GM12801 (cell line): ENCODE data around the gene IL36RN.

Experiments used
- TF ChIP-seq, protein P1 (sequence below): IDR thresholded peaks from one replicate; pipeline ENCODE4 v1.5.1; 2011; ENCODE audit warnings: control low read depth; ENCODE audit not compliant: insufficient read length; ENCODE audit errors: extremely low read depth

Gene IL36RN

DNA sequence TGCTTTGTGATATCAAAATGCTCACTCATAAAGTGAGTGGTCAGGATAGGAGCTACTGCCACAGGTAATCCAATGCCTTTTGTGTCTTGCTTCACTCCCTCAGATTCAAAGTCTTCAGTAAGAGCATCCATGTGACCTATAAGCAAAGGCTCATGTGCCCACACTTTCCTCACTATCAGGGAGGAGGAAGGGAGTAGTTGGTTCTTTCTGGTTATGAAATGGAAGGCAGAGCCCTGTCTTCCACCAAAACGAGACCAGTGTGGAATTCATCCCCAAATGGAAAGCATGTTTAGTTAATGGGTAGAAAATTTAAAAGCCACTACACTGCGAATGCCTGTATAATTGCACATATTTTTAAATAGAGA is 34.6 kb downstream of the IL36RN start:
- TF ChIP-seq, protein P1, sequence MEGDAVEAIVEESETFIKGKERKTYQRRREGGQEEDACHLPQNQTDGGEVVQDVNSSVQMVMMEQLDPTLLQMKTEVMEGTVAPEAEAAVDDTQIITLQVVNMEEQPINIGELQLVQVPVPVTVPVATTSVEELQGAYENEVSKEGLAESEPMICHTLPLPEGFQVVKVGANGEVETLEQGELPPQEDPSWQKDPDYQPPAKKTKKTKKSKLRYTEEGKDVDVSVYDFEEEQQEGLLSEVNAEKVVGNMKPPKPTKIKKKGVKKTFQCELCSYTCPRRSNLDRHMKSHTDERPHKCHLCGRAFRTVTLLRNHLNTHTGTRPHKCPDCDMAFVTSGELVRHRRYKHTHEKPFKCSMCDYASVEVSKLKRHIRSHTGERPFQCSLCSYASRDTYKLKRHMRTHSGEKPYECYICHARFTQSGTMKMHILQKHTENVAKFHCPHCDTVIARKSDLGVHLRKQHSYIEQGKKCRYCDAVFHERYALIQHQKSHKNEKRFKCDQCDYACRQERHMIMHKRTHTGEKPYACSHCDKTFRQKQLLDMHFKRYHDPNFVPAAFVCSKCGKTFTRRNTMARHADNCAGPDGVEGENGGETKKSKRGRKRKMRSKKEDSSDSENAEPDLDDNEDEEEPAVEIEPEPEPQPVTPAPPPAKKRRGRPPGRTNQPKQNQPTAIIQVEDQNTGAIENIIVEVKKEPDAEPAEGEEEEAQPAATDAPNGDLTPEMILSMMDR = no peak

GRCh38 chr2:113098041-113098440 is 39.0 kb downstream of the IL36RN start:
- TF ChIP-seq, protein P1 = no peak

- TF ChIP-seq, protein P1 = no peak
Measured at GRCh38 chr2:113098532-113098931, 39.5 kb downstream of the IL36RN start.

DNA sequence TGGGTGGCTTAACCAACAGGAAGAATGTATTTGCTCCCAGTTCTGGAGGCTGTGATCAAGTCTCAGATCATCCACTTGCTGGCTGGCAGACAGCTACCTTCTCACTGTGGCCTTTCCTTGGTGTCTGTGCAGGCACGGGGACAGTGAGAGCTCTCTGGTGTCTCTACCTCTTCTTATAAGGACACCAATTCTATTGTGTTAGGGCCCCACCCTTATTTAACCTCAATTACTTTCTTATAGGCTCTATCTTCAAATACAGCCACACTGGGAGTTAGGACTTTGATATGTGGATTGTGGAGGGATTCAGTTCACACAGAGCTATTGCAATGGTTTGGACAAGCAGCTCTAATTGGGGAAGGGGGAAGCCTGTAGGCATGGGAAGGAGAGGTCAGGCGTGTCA is 43.1 kb downstream of the IL36RN start:
- TF ChIP-seq, protein P1 = no peak

- TF ChIP-seq, protein P1 = no peak
Measured at GRCh38 chr2:113103277-113103676, 44.3 kb downstream of the IL36RN start.

DNA sequence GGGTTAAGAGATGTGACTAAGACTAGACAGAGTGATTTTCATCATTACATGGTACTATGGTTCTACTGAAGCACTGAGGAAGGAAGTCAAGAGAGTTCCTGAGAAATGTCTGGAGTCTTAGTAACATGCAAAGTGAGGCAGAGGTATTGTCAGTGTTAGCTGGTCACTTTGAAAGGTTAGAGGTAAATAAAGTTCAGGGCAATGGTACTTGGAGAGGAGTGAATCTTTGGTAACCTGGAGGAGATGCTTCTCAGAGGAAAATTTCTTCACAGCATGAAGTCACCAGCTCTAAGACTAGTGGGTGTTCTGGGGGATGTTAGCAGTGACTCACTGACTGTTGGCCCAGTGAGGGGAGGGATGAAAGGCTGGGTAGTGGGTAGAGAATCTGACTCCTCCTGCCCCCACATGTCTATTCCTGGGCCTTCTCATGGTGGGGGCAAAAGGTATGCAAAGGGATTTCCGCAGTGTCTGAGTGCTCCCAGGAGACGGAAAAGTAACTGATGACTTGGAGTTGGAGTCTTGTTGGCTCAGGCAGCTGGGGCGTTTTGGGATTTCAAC is 45.1 kb downstream of the IL36RN start:
- TF ChIP-seq, protein P1 = no peak

DNA sequence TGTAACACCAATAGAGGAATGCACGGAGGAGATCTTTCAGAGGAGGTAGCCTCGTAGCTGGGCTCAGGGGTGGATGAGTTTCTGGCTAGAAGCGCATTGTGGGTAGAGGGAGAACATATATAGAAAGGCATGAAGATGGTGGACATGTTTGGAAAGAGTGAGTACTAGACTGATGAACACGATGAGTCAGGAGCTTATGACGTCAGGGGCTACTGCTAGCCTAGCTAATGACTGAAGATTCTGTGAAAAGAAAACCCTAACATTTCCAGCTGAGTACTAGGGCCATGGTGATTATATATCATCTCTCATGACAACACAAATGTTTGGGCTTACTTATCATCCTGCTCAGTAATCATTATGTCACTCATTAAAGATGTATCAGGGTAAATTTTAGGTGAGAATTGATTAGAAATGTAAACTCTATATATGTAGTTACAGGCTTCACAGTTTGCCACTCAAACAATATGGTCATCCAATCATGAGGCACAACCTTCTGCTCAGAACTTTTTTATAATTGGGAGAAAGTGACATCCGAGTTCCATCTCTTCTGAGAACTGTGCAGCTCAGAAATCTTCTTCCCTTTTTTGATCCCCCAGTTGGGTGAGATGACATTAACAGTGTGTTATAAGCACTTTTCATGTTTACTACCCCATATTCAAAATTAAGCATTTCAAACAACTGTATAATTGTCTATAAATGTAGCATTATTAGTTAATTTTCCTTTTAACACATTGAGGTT is 46.2 kb downstream of the IL36RN start:
- TF ChIP-seq, protein P1 = no peak

- TF ChIP-seq, protein P1 = no peak
Measured at GRCh38 chr2:113111121-113111520, 52.1 kb downstream of the IL36RN start.
